SW 1271 (cell line): ENCODE measurements around the gene TNMD.
"Not testable (repeated sequence)": the region's sequence is repeated elsewhere in the genome, so short reads cannot be mapped to it uniquely, and the experiment has no call there.

Source experiments
- DNase-seq, 2 experiments: peaks; one replicate each; lab custom pipeline; 2025; lab: John Stamatoyannopoulos, UW

Gene TNMD

GRCh38 chrX:100584611-100585010 lies at the start of gene TNMD:
TSS of gene TNMD (plus strand) at chrX:100584936. CDS start at chrX:100585019, 83 bp downstream.
- DNase-seq: no peak

DNA sequence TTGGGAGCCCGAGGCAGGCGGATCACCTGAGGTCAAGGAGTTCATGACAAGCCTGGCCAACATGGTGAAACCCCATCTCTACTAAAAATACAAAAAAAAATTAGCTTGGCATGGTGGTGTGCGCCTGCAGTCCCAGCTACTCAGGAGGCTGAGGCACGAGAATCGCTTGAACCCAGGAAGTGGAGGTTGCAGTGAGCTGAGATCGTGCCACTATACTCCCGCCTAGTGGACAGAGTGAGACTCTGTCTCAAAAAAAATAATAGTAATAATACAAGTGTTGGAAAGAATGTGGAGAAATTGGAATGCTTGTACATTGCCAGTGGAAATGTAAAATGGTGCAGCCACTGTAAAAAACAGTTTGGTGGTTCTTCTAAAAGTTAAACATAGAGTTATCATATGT lies 19.2 kb upstream of the TNMD start:
- DNase-seq: not testable (repeated sequence)

GRCh38 chrX:100586747-100587146 lies 2.0 kb downstream of the TNMD start:
- no peak for DNase-seq

- no peak for DNase-seq
These were observed 3.1 kb downstream of the TNMD start for GRCh38 chrX:100587861-100588260.

GRCh38 chrX:100591256-100592051 lies 6.7 kb downstream of the TNMD start:
- DNase-seq: no peak

DNA sequence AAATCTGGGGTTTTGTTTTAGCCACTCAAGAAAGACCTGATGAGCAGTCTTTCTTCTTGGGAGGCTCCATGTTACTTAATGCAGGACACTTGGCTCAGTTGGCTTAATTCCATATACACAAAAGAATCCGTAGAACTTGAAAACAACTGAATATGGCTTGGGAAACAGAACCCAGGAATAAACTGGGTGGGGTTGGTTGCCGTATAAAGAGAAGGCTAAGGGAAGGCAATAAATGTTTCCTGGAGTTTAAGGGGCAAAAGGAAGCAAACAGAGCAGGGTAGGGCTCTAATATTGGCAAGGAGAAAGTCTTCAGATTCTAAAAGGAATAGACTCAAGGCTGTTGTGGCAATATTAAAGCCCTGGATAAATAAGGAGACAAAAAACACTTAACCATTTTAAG lies 8.4 kb downstream of the TNMD start:
- no peak for DNase-seq

- no peak for DNase-seq
These were observed 8.8 kb downstream of the TNMD start for GRCh38 chrX:100593581-100593980.

GRCh38 chrX:100596601-100597000 lies 11.9 kb downstream of the TNMD start:
- DNase-seq: no peak

DNA sequence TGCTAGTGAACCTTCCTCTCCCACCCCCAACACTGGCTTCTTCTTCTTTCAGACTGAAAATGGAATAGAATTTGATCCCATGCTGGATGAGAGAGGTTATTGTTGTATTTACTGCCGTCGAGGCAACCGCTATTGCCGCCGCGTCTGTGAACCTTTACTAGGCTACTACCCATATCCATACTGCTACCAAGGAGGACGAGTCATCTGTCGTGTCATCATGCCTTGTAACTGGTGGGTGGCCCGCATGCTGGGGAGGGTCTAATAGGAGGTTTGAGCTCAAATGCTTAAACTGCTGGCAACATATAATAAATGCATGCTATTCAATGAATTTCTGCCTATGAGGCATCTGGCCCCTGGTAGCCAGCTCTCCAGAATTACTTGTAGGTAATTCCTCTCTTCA lies 14.7 kb downstream of the TNMD start:
- no peak for DNase-seq

DNA sequence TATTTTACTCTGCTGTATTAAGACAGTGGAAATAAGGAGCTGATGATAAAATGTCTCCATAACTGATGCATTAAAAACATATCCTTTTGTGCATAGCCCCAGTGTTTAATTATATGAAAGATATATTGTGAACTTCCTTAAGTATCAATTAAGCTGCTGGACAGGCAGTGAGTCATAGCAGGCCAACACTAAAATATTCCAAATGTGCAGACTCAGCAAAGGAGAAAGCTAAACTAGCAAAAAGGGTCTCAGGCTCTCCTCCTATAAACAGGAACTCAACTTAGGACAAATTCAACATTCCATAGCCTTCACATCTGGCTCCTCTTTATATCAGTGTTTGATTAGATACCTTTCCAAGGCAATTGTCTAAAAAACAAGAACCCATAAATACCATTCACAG lies 15.6 kb downstream of the TNMD start:
- no peak for DNase-seq

GRCh38 chrX:100600758-100601157 lies 16.0 kb downstream of the TNMD start:
- no peak for DNase-seq

DNA sequence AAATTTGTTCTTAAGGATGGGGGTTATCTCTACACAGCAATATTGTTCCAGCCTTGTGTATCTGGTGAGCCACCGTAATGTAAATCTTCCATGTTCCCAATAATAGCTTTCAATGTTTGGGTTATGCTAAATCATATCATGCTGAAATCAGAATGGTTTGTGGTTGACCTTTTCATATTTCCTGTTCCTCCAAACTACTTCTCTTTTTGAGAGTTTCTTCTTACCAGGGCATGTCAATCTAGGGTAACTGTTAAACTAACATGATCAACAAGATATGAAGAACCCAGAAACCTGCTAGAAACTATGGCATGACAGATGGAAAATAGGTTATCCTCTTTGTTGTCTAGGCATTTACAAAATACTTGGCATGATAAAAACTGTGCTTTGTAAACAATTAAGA lies 22.0 kb downstream of the TNMD start:
- no peak for DNase-seq

- DNase-seq: no peak
These were observed 24.9 kb downstream of the TNMD start for GRCh38 chrX:100609591-100609990.

GRCh38 chrX:100611951-100612350 lies 27.2 kb downstream of the TNMD start:
- DNase-seq: no peak

GRCh38 chrX:100615005-100615404 lies 30.3 kb downstream of the TNMD start:
- peak in 1 of 2 experiments; percentile 18 for DNase-seq

DNA sequence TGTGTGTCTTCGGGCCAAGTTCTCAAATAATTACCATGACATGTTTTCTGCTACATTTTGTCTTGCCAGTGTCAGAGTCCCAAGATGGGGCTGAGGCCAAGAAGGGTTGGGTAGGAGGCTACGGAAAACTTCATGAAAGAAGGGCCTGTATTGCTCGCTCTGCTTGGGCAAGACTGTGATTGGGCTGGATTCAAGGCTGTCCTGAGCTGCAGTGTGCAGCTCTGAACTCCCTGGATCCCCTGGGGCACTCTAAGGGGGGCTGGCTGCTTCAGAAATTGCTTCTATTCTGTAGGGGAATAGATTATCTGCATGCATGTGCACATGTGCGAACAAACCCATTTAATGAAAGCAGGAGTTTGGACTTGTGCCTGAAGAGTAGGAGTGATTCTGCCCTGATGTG lies 38.3 kb downstream of the TNMD start:
- DNase-seq: no peak

- DNase-seq: no peak
These were observed 41.3 kb downstream of the TNMD start for GRCh38 chrX:100625985-100626491.

- DNase-seq: no peak
These were observed 50.3 kb downstream of the TNMD start for GRCh38 chrX:100635040-100635439.

- DNase-seq: no peak
These were observed 51.2 kb downstream of the TNMD start for GRCh38 chrX:100635989-100636320.

DNA sequence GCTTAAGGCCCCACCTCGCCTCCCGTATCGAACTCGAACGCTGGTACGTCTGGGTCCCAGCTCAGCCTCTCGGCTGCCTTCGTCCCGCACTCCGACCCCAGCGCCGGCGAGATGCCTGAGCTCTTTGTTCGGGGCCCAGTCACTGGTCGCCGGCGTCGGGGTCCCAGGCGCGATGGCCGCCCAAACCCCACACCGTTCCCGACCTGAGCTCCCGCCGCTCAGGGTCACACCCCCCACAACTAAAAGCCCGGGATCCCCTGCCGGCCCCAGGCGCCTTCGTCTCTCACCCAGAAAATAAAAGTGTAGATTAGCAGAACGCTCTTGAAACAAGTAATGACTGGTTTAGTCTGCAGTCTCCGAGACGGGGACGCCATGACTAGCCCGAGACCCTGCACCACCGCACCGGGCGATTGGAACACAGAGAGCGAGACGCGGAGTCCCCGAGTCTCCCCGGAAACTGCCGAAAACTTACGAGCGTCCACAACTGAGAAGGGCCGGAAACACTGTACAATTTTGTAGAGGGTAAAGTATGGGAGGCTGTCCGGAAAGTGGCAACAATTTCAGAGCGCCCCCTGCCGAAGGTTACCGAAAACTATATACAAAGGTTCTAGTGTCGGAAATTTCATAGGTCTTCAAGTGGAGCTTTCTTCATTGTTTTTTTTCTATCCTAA lies 51.7 kb downstream of the TNMD start, which contains the start of gene TSPAN6:
TSS of gene TSPAN6 (minus strand) at position 486 of the 671 bp plus-strand sequence. CDS start at position 374, 112 bp downstream.
- DNase-seq: peak; percentile 27 to 79

DNA sequence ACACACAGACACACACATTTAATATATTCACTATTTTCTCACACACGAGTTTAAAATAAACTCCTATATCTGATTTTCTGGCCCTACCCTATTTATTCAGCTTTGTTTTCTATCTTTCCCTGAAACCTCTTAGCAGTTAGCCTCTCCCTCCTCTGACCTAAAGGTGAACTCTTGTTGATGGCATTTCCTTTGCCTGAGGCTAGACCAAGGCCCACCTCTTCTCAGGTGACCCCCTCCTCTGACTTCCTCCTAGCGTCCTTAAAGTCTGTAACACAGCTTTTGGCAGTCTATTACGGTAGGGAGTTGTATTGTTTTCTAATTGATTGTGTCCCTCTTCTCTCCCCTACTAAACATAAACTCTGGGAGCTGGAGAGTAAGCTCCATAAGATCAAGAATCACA lies 57.6 kb downstream of the TNMD start:
- DNase-seq: no peak

- no peak for DNase-seq
These were observed 58.5 kb downstream of the TNMD start for GRCh38 chrX:100643212-100643611.
